Panc1 (cell line): ENCODE data around the gene ADARB2.

Experiments
- CTCF ChIP-seq: fragments of 450-650 bp; IDR thresholded peaks from 2 replicates; pipeline ENCODE4 v1.5.1; 2017; ENCODE audit warnings: mild to moderate bottlenecking
- POLR2AphosphoS5 ChIP-seq: IDR thresholded peaks from 2 replicates; pipeline ENCODE4 v1.6.1; 2012; ENCODE audit warnings: mild to moderate bottlenecking, low read depth, low read length, moderate library complexity

GRCh38 chr10:1523221-1523620 is 214.1 kb downstream of the ADARB2 start:
- no peak for TF ChIP-seq CTCF
- TF ChIP-seq POLR2AphosphoS5: no peak
